CD8-positive, alpha-beta memory T cell (primary cell): Measurements from ENCODE around the gene PRR20D. TPM values are rescaled to one million over a fixed set of nuclear protein-coding genes. Genes with fewer than 3 reads are reported as not detected.
"Not testable (repeated sequence)": the region's sequence is repeated elsewhere in the genome, so short reads cannot be mapped to it uniquely, and the experiment has no call there.

Source experiments
- CTCF ChIA-PET: fragments of 350-600 bp; sonication (Branson Sonifier 250); formaldehyde crosslinking; loops from one replicate; lab custom pipeline; 2021; ENCODE audit warnings: antibody characterized with exemption; lab: Charles Lee
- POLR2A ChIA-PET: fragments of 350-600 bp; sonication (Branson Sonifier 250); formaldehyde crosslinking; loops from one replicate; lab custom pipeline; 2021; ENCODE audit warnings: antibody characterized with exemption; lab: Charles Lee
- DNase-seq, 5 donors: peaks; one replicate each; pipeline versions ENCODE4 v3.0.0 to v3.0.0-alpha.2; 2020 to 2022; ENCODE audit warnings: mixed read lengths in 1 of 5
- H3K27ac ChIP-seq: one replicate; pipeline ENCODE4 v1.7.0; 2013; ENCODE audit warnings: low read depth, mild to moderate bottlenecking, low read length, moderate library complexity
- H3K27me3 ChIP-seq: 2 replicates; pipeline ENCODE4 v1.7.0; 2013; ENCODE audit warnings: low read length, mild to moderate bottlenecking; ENCODE audit not compliant: insufficient read depth, poor library complexity, severe bottlenecking
- H3K36me3 ChIP-seq: 2 replicates; pipeline ENCODE4 v1.7.0; 2013; ENCODE audit warnings: mild to moderate bottlenecking, low read length, moderate library complexity; ENCODE audit not compliant: insufficient read depth
- H3K4me1 ChIP-seq: 2 replicates; pipeline ENCODE4 v1.7.0; 2013; ENCODE audit warnings: mild to moderate bottlenecking, low read length, moderate library complexity; ENCODE audit not compliant: insufficient read depth
- H3K4me3 ChIP-seq: 2 replicates; pipeline ENCODE4 v1.7.0; 2013; ENCODE audit warnings: mild to moderate bottlenecking, low read length
- H3K9me3 ChIP-seq: 2 replicates; pipeline ENCODE4 v1.7.0; 2013; ENCODE audit warnings: mild to moderate bottlenecking, low read length
- H3K27ac Mint-ChIP-seq, 8 donors: one replicate each; pipeline ENCODE4 v1.8.0; 2020 to 2021; ENCODE audit warnings: mixed read lengths in 8 of 8, mild to moderate bottlenecking in 6 of 8, inconsistent platforms in 3 of 8, moderate library complexity in 3 of 8
- H3K27me3 Mint-ChIP-seq, 2 donors: one replicate each; pipeline ENCODE4 v1.8.0; 2020 to 2021; ENCODE audit warnings: mixed read lengths in 2 of 2, mild to moderate bottlenecking in 1 of 2, moderate library complexity in 1 of 2
- H3K36me3 Mint-ChIP-seq, 3 donors: one replicate each; pipeline ENCODE4 v1.8.0; 2020 to 2021; ENCODE audit warnings: mixed read lengths in 3 of 3, inconsistent platforms in 1 of 3, mild to moderate bottlenecking in 1 of 3
- H3K4me1 Mint-ChIP-seq, 3 donors: one replicate each; pipeline ENCODE4 v1.8.0; 2020 to 2021; ENCODE audit warnings: mixed read lengths in 3 of 3, inconsistent platforms in 1 of 3, mild to moderate bottlenecking in 1 of 3
- H3K4me3 Mint-ChIP-seq, 7 donors: one replicate each; pipeline ENCODE4 v1.8.0; 2020 to 2021; ENCODE audit warnings: mixed read lengths in 7 of 7, mild to moderate bottlenecking in 6 of 7, moderate library complexity in 4 of 7, inconsistent platforms in 2 of 7
- H3K9me3 Mint-ChIP-seq, 5 donors: one replicate each; pipeline ENCODE4 v1.8.0; 2020 to 2022; ENCODE audit warnings: mixed read lengths in 5 of 5, mild to moderate bottlenecking in 3 of 5, moderate library complexity in 2 of 5, inconsistent platforms in 1 of 5
- polyA plus RNA-seq: library from polyadenylated mRNA; unstranded; fragments of 300-500 nt; fragmentation: Illumina TruSeq; gene quantifications from one replicate; pipeline ENCODE4 v1.2.3, GENCODE V29; 2021
- total RNA-seq, 2 experiments: library from RNA; stranded (reverse); gene quantifications; one replicate each; pipeline ENCODE4 v1.2.3, GENCODE V29; 2021

The PRR20D gene
- total RNA-seq (not detected), polyA plus RNA-seq (not detected)

DNA sequence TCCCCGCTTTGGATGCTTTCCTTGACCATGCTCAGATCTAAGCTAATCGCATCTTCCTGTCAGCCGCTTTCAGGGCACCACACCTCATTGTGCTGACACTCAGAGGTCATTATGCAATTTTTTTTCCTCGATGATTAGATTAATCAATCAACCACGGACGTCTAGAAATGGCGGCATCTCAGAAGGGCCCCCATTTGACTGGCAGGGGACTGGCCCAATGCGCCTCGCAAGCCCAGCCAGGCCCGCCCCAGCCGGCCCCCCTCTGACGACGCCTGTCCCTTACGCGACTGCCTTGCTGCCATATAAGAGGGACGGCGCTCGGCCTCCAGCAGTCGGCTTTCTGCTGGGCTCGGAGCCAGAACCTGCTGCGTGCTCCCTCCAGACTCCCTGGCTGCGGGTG lies at the start of gene PRR20D:
Gene PRR20D (plus strand): TSS at position 301 of the 400 bp plus-strand sequence. CDS start 387 bp downstream, outside the sequence.
- H3K27me3 ChIP-seq, DNase-seq, H3K4me1 Mint-ChIP-seq, H3K36me3 Mint-ChIP-seq, H3K27me3 Mint-ChIP-seq, H3K27ac Mint-ChIP-seq, H3K9me3 Mint-ChIP-seq, H3K4me3 ChIP-seq, CTCF ChIA-PET, H3K36me3 ChIP-seq, H3K4me1 ChIP-seq, H3K27ac ChIP-seq, H3K9me3 ChIP-seq, H3K4me3 Mint-ChIP-seq, POLR2A ChIA-PET: not testable (repeated sequence)

DNA sequence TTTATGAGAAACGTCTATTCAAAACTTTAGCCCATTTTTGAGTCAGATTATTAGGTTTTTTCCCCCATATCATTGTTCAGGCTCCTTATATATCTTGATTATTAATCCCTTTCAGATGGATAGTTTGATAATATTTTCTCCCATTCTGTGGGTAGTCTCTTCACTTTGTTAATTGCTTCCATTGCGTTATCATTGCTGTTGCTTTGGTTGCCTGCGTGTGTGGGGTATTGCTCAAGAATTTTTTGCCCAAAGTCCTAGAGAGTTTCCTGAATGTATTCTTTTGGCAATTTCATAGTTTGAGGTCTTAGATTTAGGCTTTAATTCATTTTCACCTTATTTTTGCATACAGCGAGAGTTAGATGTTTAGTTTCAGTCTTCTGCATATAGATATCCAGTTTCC lies 45.5 kb upstream of the PRR20D start:
- ChIA-PET POLR2A (no interaction called here), CTCF (no interaction called here)
- Mint-ChIP-seq H3K9me3 (peaks cover 7 to 31% (median 16%) of the 10 kb centered on the region in 5 donors), H3K27ac (no peak overlapping the region), H3K27me3 (no peaks in the 10 kb centered on the region), H3K4me3 (no peak overlapping the region), H3K4me1 (no peaks in the 10 kb centered on the region), H3K36me3 (no peaks in the 10 kb centered on the region)
- H3K4me1 ChIP-seq: no peaks in the 10 kb centered on the region
- no peak overlapping the region for H3K4me3 ChIP-seq
- no peak for DNase-seq
- H3K27ac ChIP-seq: no peak overlapping the region
- H3K27me3 ChIP-seq: no peaks in the 10 kb centered on the region
- no peaks in the 10 kb centered on the region for H3K9me3 ChIP-seq
- no peaks in the 10 kb centered on the region for H3K36me3 ChIP-seq

GRCh38 chr13:57123681-57124080 lies 36.8 kb upstream of the PRR20D start:
- Mint-ChIP-seq H3K36me3 (no peaks in the 10 kb centered on the region), H3K27ac (no peak overlapping the region), H3K9me3 (peaks cover 0 to 13% (median 6%) of the 10 kb centered on the region in 5 donors), H3K27me3 (no peaks in the 10 kb centered on the region), H3K4me1 (no peaks in the 10 kb centered on the region), H3K4me3 (no peak overlapping the region)
- Histone ChIP-seq H3K9me3 (no peaks in the 10 kb centered on the region), H3K4me1 (no peaks in the 10 kb centered on the region), H3K27me3 (no peaks in the 10 kb centered on the region), H3K4me3 (no peak overlapping the region), H3K27ac (no peak overlapping the region), H3K36me3 (no peaks in the 10 kb centered on the region)
- no peak for DNase-seq
- ChIA-PET CTCF (no interaction called here), POLR2A (no interaction called here)

DNA sequence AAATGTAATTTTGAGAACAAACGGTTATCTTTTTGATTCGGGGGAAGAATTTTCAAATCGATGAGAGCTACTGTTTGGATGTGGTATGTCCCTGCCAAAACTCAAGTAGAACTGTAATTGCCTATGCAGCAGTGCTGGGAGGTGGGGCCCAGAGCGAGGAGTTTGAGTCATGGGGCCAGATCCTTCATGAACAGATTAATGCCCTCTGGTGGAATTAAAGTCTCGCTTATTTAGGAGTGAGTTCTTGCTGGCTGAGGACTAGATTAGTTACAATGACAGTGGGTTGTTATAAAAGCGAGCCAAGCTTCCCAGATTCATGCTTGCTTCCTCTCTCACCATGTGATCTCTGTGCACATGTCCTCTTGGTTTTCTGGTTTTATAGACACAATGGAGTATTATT lies 31.5 kb upstream of the PRR20D start:
- Mint-ChIP-seq H3K27ac (no peak overlapping the region), H3K27me3 (no peaks in the 10 kb centered on the region), H3K4me3 (no peak overlapping the region), H3K4me1 (no peaks in the 10 kb centered on the region), H3K36me3 (no peaks in the 10 kb centered on the region), H3K9me3 (peaks cover 0 to 25% (median 7%) of the 10 kb centered on the region in 5 donors)
- H3K4me3 ChIP-seq: no peak overlapping the region
- no peaks in the 10 kb centered on the region for H3K36me3 ChIP-seq
- no peak overlapping the region for H3K27ac ChIP-seq
- CTCF ChIA-PET: no interaction called here
- POLR2A ChIA-PET: no interaction called here
- no peaks in the 10 kb centered on the region for H3K27me3 ChIP-seq
- no peak for DNase-seq
- no peaks in the 10 kb centered on the region for H3K4me1 ChIP-seq
- H3K9me3 ChIP-seq: no peaks in the 10 kb centered on the region

DNA sequence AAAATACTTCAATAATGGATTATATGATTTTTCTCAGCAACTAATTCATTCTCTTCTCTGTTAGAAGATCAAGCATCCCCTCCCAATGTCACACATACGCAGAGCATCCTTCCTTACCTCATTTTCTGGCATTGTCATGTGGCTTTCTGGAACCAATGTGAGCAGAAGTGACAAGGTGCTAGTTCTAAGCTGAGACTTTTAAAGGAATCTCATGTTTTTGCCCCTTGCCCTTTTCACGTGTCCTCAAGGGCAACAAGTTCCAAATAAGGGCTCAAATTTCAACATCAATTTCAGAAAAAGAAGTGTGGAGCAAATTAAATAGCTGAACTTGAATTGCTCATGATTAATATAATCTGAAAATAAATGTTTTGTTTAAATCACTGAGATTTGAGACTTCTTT lies 24.3 kb upstream of the PRR20D start:
- H3K4me3 Mint-ChIP-seq: no peak overlapping the region

GRCh38 chr13:57137585-57137984 lies 22.8 kb upstream of the PRR20D start:
- Mint-ChIP-seq H3K36me3 (no peaks in the 10 kb centered on the region), H3K4me1 (no peaks in the 10 kb centered on the region), H3K27me3 (no peaks in the 10 kb centered on the region), H3K4me3 (no peak overlapping the region), H3K9me3 (peaks cover 0 to 16% (median 4%) of the 10 kb centered on the region in 5 donors), H3K27ac (no peak overlapping the region)
- Histone ChIP-seq H3K9me3 (no peaks in the 10 kb centered on the region), H3K4me3 (no peak overlapping the region), H3K36me3 (no peaks in the 10 kb centered on the region), H3K27me3 (no peaks in the 10 kb centered on the region), H3K27ac (no peak overlapping the region), H3K4me1 (no peaks in the 10 kb centered on the region)
- POLR2A ChIA-PET: no interaction called here
- CTCF ChIA-PET: no interaction called here
- DNase-seq: no peak

More for the DNA sequence above, 24.3 kb upstream of the PRR20D start:
- Histone ChIP-seq H3K9me3 (no peaks in the 10 kb centered on the region), H3K4me3 (no peak overlapping the region), H3K36me3 (no peaks in the 10 kb centered on the region), H3K27ac (no peak overlapping the region), H3K27me3 (no peaks in the 10 kb centered on the region), H3K4me1 (no peaks in the 10 kb centered on the region)
- Mint-ChIP-seq H3K9me3 (peaks cover 0 to 26% (median 4%) of the 10 kb centered on the region in 5 donors), H3K4me1 (no peaks in the 10 kb centered on the region), H3K27me3 (no peaks in the 10 kb centered on the region), H3K36me3 (no peaks in the 10 kb centered on the region), H3K27ac (no peak overlapping the region)
- ChIA-PET CTCF (no interaction called here), POLR2A (no interaction called here)
- DNase-seq: no peak

DNA sequence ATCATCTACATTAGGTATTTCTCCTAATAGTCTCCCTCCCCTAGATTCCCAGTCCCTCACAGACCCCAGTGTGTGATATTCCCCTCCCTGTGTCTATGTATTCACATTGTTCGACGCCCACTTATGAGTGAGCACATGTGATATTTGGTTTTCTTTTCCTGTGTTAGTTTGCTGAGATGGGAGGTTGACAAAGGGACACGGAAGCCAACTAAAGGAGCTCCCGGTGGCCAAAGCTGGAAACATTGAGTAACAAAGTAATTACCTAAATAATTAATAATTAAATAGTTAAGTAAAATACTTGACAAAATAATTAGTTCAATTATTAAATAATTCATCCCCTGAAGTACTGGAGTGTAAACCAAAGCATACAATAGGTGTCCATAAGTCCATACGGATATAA lies 21.4 kb upstream of the PRR20D start:
- H3K27me3 ChIP-seq: no peaks in the 10 kb centered on the region
- H3K9me3 ChIP-seq: no peaks in the 10 kb centered on the region
- Mint-ChIP-seq H3K9me3 (peaks cover 0 to 15% (median 4%) of the 10 kb centered on the region in 5 donors), H3K27ac (no peak overlapping the region), H3K36me3 (no peaks in the 10 kb centered on the region), H3K4me1 (no peaks in the 10 kb centered on the region), H3K27me3 (no peaks in the 10 kb centered on the region), H3K4me3 (no peak overlapping the region)
- no peaks in the 10 kb centered on the region for H3K36me3 ChIP-seq
- no peaks in the 10 kb centered on the region for H3K4me1 ChIP-seq
- no peak overlapping the region for H3K4me3 ChIP-seq
- POLR2A ChIA-PET: no interaction called here
- DNase-seq: no peak
- H3K27ac ChIP-seq: no peak overlapping the region
- CTCF ChIA-PET: no interaction called here

GRCh38 chr13:57139781-57140180 lies 20.7 kb upstream of the PRR20D start:
- DNase-seq, H3K4me1 ChIP-seq, H3K4me3 ChIP-seq, H3K27me3 Mint-ChIP-seq, H3K36me3 Mint-ChIP-seq, H3K9me3 ChIP-seq, H3K27me3 ChIP-seq, H3K27ac ChIP-seq, H3K36me3 ChIP-seq, POLR2A ChIA-PET, H3K4me3 Mint-ChIP-seq, H3K27ac Mint-ChIP-seq, CTCF ChIA-PET, H3K4me1 Mint-ChIP-seq: not testable (repeated sequence)
- peaks cover 0 to 15% (median 4%) of the 10 kb centered on the region in 5 donors for H3K9me3 Mint-ChIP-seq
